Muscle of arm (tissue), 14 donors: ENCODE results near the gene CGRRF1. TPM values are rescaled to one million over a fixed set of nuclear protein-coding genes. Genes with fewer than 3 reads are reported as not detected.
A peak's percentile ranks its signal among the peaks of the same experiment; 100 is the strongest.

ENCODE experiments used
- DNase-seq: peaks from one replicate; pipeline ENCODE4 v3.0.0-alpha.2; 2013
- long read RNA-seq, 11 donors: transcript quantifications; one replicate each; lab custom pipeline, GENCODE V29; 2026
- polyA plus RNA-seq, 12 donors: library from polyadenylated mRNA; unstranded; fragments of 120-200 nt; gene quantifications; one replicate each; pipeline ENCODE4 v1.2.1, GENCODE V29; 2013; ENCODE audit not compliant: insufficient read length in 12 of 12

Gene CGRRF1, protein sequence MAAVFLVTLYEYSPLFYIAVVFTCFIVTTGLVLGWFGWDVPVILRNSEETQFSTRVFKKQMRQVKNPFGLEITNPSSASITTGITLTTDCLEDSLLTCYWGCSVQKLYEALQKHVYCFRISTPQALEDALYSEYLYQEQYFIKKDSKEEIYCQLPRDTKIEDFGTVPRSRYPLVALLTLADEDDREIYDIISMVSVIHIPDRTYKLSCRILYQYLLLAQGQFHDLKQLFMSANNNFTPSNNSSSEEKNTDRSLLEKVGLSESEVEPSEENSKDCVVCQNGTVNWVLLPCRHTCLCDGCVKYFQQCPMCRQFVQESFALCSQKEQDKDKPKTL
- polyA plus RNA-seq: 10 to 100 TPM in 10 of 12 donors, 1 to 10 TPM in 1, not detected in 1; 8.9 to 23.7 (median 17.4) TPM
- long read RNA-seq, donor 1, transcript CGRRF1-201 (6 exons, 2,057 nt): major isoform, 8 of 8 reads
- long read RNA-seq, donor 1, partial matches to known transcripts: 0 of 8 reads
- long read RNA-seq, donor 1, other reads (novel, unspliced or antisense): 0 of 8 reads
- long read RNA-seq, donor 2, transcript CGRRF1-201 (6 exons, 2,057 nt): major isoform, 6 of 6 reads
- long read RNA-seq, donor 2, partial matches to known transcripts: 0 of 6 reads
- long read RNA-seq, donor 2, other reads (novel, unspliced or antisense): 0 of 6 reads
- long read RNA-seq, donor 3: 0 reads
- long read RNA-seq, donor 4, partial matches to known transcripts: 0 of 3 reads
- long read RNA-seq, donor 4, other reads (novel, unspliced or antisense): 0 of 3 reads
- long read RNA-seq, donor 5, transcript CGRRF1-201 (6 exons, 2,057 nt): major isoform, 6 of 9 reads
- long read RNA-seq, donor 5, partial matches to known transcripts: 0 of 9 reads
- long read RNA-seq, donor 5, other reads (novel, unspliced or antisense): 0 of 9 reads
- long read RNA-seq, donor 6, transcript CGRRF1-201 (6 exons, 2,057 nt): major isoform, 5 of 5 reads
- long read RNA-seq, donor 6, partial matches to known transcripts: 0 of 5 reads
- long read RNA-seq, donor 6, other reads (novel, unspliced or antisense): 0 of 5 reads
- long read RNA-seq, donor 7, partial matches to known transcripts: 0 of 4 reads
- long read RNA-seq, donor 7, other reads (novel, unspliced or antisense): 0 of 4 reads
- long read RNA-seq, donor 8, transcript CGRRF1-201 (6 exons, 2,057 nt): major isoform, 5 of 7 reads
- long read RNA-seq, donor 8, partial matches to known transcripts: 0 of 7 reads
- long read RNA-seq, donor 8, other reads (novel, unspliced or antisense): 0 of 7 reads
- long read RNA-seq, donor 9, partial matches to known transcripts: 0 of 5 reads
- long read RNA-seq, donor 9, other reads (novel, unspliced or antisense): 0 of 5 reads
- long read RNA-seq, donor 10, transcript CGRRF1-201 (6 exons, 2,057 nt): major isoform, 6 of 6 reads
- long read RNA-seq, donor 10, partial matches to known transcripts: 0 of 6 reads
- long read RNA-seq, donor 10, other reads (novel, unspliced or antisense): 0 of 6 reads
- long read RNA-seq, donor 11, transcript CGRRF1-201 (6 exons, 2,057 nt): major isoform, 9 of 9 reads
- long read RNA-seq, donor 11, partial matches to known transcripts: 0 of 9 reads
- long read RNA-seq, donor 11, other reads (novel, unspliced or antisense): 0 of 9 reads

DNA sequence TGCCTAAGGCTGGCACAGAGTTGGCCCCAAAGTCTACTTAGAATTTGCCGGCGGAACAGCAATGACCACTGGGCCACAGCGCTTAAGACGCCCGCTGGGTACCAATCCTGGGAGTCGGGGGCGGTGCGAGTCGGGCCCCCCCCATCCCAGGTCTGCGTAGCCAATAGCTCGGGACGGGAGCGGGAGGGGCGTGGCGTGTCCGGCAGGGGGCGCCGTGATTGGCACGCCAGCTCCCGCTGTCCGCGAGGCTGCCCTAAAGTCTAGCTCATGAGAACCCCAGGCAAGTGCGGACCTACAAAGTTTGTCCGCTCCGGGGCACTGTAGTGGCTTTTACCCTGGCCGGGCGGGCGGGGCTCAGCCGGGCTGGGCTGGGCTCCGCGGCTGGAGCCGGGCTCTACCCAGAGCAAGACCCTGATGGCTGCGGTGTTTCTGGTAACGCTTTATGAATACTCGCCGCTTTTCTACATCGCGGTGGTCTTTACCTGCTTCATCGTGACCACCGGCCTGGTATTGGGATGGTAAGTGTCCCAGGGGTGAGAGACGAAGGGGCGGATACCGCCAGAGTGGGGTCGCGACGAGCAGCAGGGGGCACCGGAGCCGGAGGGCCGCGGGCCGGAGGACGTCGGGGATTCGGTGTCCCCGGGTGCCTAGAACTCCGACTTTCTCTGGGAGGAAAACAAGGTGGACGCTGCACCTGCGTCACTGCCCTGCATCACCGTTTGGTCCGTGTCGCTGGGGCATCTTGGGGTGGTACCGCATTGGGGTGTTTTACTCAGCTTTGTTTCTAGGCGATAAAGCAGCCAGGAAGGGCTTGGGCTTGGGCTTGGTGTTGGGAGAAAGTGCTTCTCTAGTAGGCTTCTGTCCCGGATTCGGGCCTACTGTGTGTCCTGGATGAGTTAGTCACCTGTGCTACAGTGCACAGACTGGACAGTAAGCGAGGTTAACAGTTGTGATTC lies at the start of gene CGRRF1:
CGRRF1 (plus strand) TSS at position 361 of the 956 bp plus-strand sequence; CDS start at position 415, 54 bp downstream.
- DNase-seq: peak; percentile 98

DNA sequence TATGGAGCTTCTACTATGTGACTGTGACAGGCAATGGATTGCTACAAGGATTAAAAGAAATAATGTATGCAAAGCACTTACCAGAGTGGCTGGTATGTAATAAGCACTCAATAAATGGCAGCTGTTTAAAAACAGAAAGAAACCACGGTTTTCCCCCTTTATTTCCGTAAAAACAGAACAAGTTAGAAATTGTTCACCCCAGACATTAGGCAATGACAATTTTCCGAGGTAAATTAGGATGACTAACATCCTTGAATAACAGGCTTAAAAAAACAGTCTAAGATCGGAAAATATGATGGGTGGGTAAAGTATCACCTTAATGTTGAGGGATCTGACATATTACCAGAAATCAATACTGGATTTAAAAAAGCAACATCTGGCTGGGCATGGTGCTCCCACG lies 47.7 kb upstream of the CGRRF1 start:
- no peak for DNase-seq

DNA sequence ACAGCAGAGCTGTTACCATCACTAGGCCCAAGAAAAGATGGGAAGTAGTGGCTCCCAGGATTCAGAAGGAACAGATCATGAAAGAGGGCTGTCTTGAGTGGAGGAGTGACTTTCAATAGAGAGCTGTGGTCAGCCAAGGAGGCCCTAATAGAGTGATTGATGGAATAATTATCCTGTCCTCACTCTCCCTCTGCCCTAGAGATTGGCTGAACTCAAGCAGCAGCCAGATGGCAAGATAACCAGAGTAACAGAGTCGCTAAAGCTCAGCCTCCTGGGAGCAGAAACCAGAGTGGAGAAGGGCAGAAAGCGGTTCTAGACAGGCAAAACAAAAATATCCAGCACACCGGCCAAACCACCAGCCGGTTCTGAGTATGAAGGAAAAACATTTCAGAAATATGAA lies 44.1 kb upstream of the CGRRF1 start:
- no peak for DNase-seq

DNA sequence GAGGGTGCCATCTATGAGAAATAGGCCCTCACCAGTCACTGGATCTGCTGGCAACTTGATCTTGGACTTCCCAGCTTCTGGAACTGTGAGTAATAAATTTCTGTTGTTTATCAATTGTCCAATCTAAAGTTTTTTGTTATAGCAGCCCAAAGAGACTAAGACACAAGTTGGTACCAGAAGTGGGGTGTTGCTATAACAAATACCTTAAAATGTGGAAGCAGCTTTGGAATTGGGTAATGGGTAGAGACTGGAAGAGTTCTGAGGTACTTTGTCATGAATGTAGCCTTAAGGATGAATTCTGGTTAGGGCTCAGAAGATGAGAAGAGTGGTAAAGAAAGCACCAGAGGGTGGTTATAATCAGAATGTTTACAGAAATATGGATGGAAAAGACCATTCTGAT lies 42.4 kb upstream of the CGRRF1 start:
- DNase-seq: no peak

DNA sequence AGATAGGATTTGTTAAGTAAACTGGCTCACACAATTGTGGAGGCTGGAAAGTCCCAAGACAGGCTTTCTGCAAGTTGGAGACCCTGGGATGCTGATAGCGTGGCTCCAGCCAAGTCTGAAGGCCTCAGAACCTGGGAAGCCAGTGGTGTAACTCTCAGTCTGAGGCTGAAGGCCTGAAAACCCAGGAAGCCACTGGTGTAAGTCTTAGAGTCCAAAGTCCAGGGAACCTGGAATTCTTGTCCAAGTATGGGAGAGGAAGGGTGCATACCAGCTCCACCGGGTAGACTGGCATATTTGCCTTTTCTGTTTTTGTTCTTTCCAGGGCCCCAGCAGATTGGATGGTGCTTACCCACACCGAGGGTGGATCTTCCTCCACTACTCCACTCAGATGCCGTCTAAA lies 39.0 kb upstream of the CGRRF1 start:
- DNase-seq: no peak

DNA sequence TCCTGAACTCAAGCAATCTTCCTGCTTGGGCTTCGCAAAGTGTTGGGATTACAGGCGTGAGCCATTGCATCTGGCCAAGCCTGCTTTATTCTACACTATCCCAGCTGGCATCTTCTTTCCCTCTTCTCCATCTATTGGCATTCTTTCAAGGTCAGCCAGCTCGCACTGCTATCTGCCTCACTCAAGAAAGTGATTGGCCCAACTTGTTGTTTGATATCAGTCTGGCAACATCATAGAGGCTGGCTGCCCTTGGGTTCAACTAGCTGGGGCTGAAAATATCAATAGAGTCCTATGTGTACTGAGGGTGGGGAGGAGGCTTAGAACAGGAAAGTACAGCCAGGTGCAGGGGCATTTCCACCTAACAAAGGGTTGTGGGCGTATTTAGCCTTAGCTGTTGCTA lies 38.1 kb upstream of the CGRRF1 start:
- no peak for DNase-seq

DNA sequence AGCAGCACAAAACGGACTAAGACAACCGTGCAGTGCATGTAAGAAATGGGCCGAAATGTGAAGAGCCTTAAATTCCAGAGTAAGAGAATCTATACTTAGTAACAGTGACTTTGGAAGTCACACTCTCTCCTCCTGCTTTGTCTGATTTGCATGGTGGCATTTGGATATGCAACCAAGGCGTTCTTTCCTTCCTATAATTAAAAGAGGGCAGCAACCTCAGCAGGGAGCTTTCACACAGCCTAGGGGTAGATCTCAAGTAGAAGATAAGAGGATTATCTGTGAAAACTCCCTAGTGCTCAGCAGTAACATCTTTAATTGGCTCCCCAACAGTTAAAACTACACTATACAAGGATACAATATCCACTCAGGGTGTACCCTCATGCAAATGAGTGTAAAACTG lies 37.4 kb upstream of the CGRRF1 start:
- DNase-seq: no peak

DNA sequence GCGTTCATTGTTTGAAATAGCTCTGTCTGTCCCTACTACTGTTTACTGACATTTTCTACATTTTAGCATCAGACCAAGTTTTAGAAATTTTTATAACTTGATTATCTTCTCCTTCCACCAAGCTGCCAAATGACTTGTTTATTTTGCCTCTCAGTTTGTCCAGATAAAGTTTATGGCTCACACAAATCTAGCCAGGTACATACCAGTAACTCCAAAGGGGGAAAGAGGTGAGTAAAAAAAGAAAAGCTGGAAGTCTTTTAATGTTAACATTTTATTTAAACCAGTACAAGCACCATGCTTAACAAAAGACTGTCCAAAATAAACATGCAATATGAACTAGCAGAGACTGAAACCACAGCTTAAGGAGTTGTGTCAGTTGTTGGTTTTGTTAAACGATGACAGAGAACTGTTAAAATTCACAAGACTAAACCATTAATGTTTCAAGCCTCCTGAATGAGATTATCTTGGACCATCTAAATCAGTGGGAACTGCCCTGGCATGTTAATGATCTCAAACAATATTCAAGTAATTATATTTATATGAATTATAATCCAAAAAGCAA lies 35.4 kb upstream of the CGRRF1 start:
- DNase-seq: no peak

DNA sequence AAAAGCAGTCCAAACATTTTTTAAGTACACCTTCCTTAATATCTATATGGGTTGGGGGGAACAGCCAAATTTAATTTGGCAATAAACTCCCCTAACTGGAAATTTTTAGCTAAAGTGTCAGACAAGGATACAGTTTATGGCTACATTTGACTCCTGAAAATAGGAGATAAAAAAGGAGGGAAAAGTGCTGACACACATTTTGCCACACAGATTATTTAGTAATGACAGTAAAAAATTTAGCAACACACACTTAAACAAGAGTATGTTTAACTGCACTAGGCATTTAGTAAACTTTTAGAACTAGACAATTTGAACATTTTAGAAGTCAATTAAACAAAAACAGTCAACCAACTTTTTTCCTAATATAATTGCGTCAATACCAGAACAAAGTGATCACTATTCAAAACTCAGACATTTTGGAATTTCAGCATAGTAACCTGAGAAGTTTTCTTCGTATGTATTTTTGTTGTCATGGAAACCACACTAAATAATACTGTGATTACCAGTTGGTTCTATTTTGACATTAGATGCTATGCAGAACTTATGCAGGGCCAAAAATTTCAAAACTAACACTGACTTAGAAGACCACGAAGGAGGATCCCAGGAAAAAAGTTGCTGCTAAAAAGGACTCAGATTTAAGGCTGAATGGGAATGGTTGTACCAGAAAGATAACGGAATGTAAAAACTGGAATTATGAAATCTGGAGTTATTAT lies 34.4 kb upstream of the CGRRF1 start:
- DNase-seq: peak; percentile 30

DNA sequence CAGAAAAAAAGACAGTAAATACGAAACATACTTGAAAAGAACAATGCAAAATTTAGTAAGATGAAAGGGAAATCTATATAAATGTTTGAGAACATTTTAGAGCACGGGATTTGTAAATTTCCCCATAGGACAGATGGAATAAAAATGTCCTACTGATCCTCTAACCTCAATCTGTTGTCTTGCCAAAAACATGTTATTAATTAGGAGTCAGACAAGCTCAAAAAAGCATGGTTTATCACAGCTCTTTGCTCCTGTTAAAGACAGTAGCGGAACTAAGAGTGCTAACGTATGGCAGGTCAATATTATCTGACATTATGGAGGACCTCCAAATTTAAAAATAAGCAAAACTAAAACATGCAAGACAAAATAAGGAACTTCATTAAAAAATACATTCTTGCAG lies 33.8 kb upstream of the CGRRF1 start:
- DNase-seq: peak; percentile 10

DNA sequence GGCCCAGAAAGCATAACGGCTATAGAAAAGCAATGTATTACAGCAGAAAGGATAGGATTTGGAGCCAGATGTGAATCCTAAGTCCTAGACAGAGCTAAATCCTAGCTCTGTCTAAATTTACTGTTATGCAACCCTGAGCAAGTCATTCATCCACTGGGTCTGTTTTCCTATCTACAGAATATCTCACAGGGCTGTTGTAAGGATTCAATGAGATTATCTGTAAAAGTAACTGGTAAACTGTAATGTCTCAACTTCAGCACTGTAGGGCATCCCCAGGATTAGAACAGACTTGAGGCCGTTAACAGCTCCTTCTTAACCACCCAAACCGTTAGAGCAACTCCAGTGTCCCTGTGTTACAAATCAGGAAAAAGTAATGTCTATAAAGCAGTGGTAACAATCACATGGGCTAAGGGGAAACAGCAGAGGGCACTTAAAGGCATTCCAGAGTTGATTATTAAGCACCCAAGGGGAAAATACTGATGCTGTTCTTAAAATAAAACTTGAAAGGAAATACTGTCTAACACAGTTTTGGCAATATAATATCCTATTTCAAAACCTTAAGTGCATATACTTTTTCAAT lies 31.0 kb upstream of the CGRRF1 start:
- no peak for DNase-seq

DNA sequence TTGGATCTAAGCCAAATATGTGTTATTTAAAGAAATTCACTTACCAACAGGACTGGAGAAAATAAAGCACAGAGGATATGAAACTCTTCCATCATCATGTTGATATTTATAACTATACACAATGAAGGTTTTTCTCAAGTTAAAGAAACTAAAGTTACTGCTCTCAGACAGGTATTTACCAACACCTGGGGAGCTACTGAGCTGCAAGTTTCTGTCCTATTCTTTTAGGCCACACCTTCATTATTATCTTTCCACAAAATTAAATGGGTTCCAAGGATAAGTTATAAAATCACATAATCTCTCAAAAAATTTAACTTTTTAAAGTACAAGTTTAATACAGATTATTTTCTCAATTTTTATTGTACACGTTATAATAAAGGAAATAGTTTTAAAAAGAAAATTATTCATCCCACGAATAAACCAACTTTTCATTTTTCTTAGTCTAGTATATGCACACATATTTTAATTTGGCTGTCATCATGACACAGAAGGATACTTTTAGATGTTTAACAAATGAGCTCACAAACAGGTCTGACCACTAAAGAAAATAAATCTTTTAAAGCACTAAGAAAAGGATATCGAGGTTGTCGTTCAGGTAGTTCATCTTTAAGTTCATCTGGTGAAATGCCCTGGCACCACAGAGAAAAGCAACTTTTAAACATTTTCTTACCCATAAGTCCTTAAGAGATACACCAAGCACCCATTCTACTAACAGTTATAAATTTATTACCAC lies 28.7 kb upstream of the CGRRF1 start:
- no peak for DNase-seq

DNA sequence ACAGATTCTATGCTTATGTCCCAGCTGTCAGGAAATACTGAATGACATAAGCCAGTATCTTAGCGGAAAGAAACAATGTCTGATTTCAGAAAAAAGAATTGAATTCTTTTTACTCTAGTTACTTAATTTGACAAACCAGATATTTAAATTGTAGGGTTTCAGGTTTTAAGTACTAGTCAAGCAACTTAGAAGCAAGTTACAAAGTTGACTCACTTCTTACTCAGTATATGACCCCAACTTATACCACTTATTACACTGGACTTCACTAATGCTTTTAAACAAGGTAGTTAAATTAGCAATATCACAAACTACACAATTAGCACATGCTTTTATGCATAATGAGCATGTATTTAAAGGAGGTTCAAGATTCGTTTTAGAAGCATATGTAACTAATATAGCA lies 28.0 kb upstream of the CGRRF1 start:
- no peak for DNase-seq

DNA sequence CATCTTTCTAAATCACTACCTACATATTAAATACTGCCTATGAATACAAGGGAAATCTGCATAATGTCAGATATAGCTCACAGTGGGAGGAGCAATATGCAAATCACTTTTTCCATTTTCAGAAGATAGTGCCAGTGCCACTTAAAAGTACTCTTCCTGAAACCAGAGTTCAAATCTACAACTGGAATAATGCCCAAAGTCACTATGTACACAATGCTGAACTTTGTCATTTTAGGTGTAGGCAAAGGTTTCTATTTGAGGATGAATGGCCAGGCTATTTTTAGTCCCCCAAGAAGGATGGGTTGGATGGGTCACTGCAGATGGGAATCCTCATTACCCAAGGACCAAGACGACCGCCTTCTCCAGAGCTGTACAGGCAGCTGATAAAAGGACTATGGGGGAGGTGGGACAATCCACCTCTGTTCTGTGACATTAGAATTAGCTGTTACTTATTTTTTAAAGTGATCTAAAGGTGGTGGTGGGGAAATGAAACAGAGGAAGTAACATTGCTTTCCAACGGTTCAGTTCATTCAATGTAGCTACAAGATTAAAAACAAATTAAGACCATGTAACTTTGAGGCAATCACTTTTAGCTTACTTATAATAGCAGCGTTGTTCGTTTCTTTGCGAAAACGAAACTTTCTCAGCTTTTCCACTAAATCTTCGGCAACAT lies 26.5 kb upstream of the CGRRF1 start:
- no peak for DNase-seq

DNA sequence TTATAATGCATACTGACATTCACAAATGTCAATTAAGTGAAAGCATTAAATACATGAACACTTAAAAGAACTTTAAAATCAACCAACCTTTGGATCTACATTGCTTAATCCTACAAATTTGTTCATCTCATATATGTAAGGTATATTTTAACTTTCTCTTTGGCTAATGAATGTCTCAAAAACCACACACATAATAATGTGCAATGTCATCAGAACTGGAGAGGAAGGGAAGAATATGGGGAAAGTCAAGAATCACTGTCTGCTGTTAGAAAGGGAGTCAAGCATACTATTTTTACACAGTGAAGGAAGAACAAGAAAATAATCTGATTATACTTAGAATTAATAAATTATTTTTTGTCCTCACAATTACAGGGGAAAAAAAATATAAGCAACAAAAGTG lies 25.9 kb upstream of the CGRRF1 start:
- DNase-seq: no peak

DNA sequence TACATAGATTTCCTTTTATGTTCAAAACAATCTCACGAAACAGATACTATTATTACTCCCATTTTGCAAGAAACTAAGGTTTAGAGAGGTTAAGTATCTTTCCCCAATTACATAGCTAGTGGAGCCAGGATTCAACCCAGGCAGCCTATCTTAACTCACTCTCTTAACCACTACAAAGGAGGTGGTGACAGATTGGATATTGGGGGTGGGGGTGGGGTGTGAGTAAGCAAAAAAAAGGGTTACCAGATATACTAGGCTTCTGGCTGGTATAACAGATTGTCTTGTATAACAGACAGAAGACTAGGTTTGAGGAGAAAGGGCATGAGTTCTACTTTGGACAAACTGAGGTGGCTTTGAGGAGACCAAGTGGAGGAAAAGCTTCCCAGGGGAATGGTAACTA lies 23.0 kb upstream of the CGRRF1 start:
- DNase-seq: no peak

DNA sequence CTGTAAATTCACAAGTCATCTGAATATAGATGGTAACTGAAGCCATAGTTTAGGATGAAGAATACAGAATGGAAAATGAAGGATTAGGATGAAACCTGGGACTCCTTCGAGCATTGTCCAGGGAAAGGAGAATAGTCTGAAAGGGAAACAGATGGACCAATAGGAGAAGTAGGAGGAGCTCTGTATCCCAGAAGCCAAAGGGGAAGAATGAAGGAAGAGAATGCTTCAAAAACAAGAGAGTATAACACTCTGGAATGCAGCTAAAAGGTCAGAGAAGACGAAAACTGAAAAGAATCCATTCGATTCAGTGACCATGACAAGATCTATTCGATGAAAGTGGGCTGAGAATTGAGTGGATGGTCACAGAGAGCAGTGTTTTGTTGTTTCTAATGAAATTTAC lies 21.9 kb upstream of the CGRRF1 start:
- DNase-seq: no peak

DNA sequence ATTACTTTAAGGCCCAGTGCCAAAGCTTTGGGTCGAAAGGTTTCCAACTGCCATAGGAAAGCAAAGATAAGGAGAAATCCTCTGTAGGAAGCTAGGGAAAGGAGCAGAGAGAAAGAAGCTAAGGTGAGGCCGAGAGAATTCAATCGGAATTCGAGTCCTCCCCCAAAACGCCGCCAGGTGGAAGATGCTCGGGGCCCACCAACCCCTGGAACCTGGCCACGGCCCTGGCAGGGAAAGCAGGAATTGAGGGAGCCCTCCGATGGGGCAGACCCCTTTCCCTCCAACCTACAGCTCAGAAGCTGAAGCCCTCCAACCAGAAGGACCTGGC lies 21.4 kb upstream of the CGRRF1 start:
- peak; percentile 16 for DNase-seq
